ENCODE results near the gene PCK2. TPM values are rescaled to one million over a fixed set of nuclear protein-coding genes. Genes with fewer than 3 reads are reported as not detected.
A peak's percentile ranks its signal among the peaks of the same experiment; 100 is the strongest.

PCK2 gene
- total and polyA plus RNA-seq, 2 of the 13 experiments (the other 11 are each of a cell fraction or from before 2014, with no cell fraction given): 129 to 272 TPM

GRCh38 chr14:24058951-24059475, 35.1 kb upstream of the PCK2 start (continued):
- TF ChIP-seq MYC (CRISPR knock-in tag; IDR thresholded peaks at IDR 0.05; ENCODE audit: borderline replicate concordance) (0 out of 2 replicates have a peak, but pooled peaks have one; percentile 20), ZNF331 (CRISPR knock-in tag; IDR thresholded peaks at IDR 0.05) (no peak), EED (CRISPR knock-in tag; IDR thresholded peaks at IDR 0.05) (0 out of 2 replicates have a peak, but pooled peaks have one; percentile 48), ZBTB20 (CRISPR knock-in tag; IDR thresholded peaks at IDR 0.05; ENCODE audit: borderline replicate concordance, low read depth) (no peak), ZNF512B (CRISPR knock-in tag; IDR thresholded peaks at IDR 0.05; ENCODE audit: borderline replicate concordance) (no peak), SKI (IDR thresholded peaks at IDR 0.05; ENCODE audit: partially characterized antibody) (no peak), GTF3A (CRISPR knock-in tag; conservative IDR thresholded peaks at IDR 0.05) (no peak), NRL (CRISPR knock-in tag; IDR thresholded peaks at IDR 0.05; ENCODE audit: borderline replicate concordance) (peak; percentile 30; the same call in 1 of the 2 replicates), FUBP1 (CRISPR knock-in tag; IDR thresholded peaks at IDR 0.05; ENCODE audit: borderline replicate concordance) (0 out of 2 replicates have a peak, but pooled peaks have one; percentile 24), TEAD3 (CRISPR knock-in tag; optimal IDR thresholded peaks at IDR 0.05; ENCODE audit: borderline replicate concordance) (peak; percentile 11), HMG20B (CRISPR knock-in tag; conservative IDR thresholded peaks at IDR 0.05) (no peak), STAT6 (CRISPR knock-in tag; IDR thresholded peaks at IDR 0.05; ENCODE audit: borderline replicate concordance) (no peak)
